Measurements from ENCODE around the gene NSMCE1. TPM values are rescaled to one million over a fixed set of nuclear protein-coding genes. Genes with fewer than 3 reads are reported as not detected.
A peak's percentile ranks its signal among the peaks of the same experiment; 100 is the strongest.

The NSMCE1 gene
- total RNA-seq, 1 donor from 2014 or later: 53.0 TPM

DNA sequence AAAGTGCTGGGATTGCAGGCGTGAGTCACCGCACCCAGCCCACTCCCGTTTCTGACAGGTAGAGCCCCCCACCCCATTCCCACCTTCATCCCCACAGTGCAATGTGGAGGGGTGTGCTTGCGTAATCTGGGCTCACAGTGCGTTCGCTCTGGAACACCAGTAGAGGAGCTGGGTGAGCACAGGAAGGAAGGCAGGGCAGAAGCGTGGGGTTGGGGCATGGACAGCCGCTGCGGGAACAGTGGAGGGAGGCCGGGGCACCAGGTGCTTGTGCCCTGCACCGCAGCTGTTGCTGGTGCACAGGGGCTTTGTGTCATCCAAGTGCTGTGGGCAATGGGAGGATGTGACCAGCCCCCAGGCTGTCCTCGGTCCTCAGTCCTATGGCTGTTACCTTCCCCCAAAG lies 40.5 kb downstream of the NSMCE1 start:
- ATAC-seq (no peak), DNase-seq (peak; percentile 27)
- no peak overlapping the region for H3K4me3 ChIP-seq
- H3K36me3 ChIP-seq: peaks cover 72% of the 10 kb centered on the region
- no peak for TF ChIP-seq CTCF (IDR thresholded peaks at IDR 0.05)
- intact Hi-C loops (cut with DNase I): no loop called here
- H3K4me1 ChIP-seq: peaks cover 38% of the 10 kb centered on the region
- no peak overlapping the region for H3K27ac ChIP-seq
- H3K27me3 ChIP-seq (ENCODE audit: low read depth): no peaks in the 10 kb centered on the region
- no peaks in the 10 kb centered on the region for H3K9me3 ChIP-seq

GRCh38 chr16:27226976-27227705 lies 41.4 kb downstream of the NSMCE1 start:
- no peaks in the 10 kb centered on the region for H3K27me3 ChIP-seq (ENCODE audit: low read depth)
- H3K27ac ChIP-seq: no peak overlapping the region
- H3K4me1 ChIP-seq: peaks cover 40% of the 10 kb centered on the region
- no peaks in the 10 kb centered on the region for H3K9me3 ChIP-seq
- H3K4me3 ChIP-seq: no peak overlapping the region
- TF ChIP-seq CTCF (IDR thresholded peaks at IDR 0.05): no peak
- intact Hi-C loops (cut with DNase I): no loop called here
- ATAC-seq: no peak
- DNase-seq: peak; percentile 40
- peaks cover 63% of the 10 kb centered on the region for H3K36me3 ChIP-seq

GRCh38 chr16:27226476-27226875 lies 42.1 kb downstream of the NSMCE1 start:
- H3K27ac ChIP-seq: no peak overlapping the region
- intact Hi-C loops (cut with DNase I): no loop called here
- H3K4me3 ChIP-seq: no peak overlapping the region
- DNase-seq (peak; percentile 44), ATAC-seq (no peak)
- H3K9me3 ChIP-seq: no peaks in the 10 kb centered on the region
- no peaks in the 10 kb centered on the region for H3K27me3 ChIP-seq (ENCODE audit: low read depth)
- no peak for TF ChIP-seq CTCF (IDR thresholded peaks at IDR 0.05)
- peaks cover 39% of the 10 kb centered on the region for H3K4me1 ChIP-seq
- H3K36me3 ChIP-seq: peaks cover 56% of the 10 kb centered on the region

DNA sequence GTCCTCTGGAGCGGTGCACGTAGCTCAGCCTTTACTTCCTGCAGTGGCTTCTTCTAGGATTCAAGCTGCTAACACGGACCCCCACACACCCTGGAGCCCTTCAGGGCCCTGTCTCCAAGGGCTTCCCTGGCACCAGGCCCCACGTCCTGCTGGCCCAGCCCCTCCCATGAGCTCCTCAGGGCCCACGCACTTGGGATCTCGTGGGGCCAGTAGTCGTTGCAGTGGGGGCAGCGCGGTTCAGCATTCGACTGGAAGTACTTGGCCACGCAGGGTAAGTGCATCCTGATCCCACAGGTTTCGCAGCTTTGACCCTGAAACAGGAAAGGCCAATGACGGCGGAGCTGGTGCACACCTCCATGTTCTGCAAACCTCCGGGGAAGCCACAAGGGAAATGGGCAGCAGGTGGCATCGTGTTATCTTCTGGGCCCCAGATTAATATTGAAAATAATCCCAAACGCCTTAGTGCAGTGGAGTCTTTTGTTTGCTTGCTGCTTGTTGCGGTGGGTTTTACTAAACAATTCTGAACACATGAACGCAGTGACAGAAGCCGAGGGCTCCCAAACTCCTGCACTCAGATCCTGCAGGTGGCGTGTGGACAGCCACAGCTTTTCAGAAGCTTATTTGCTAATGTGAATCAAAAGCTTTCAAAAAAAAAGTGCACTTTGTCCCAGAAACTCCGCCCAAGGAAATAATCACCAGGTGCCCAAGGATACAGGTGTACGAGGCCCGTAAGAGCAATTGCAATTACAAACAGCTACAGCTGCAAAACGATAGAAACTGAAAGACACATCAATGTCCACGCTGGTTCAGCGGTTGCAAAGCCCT lies 42.8 kb downstream of the NSMCE1 start:
- Histone ChIP-seq H3K4me3 (no peak overlapping the region), H3K36me3 (peaks cover 49% of the 10 kb centered on the region)

More for the DNA sequence above, 42.8 kb downstream of the NSMCE1 start:
- Histone ChIP-seq H3K27ac (no peak overlapping the region), H3K9me3 (no peaks in the 10 kb centered on the region), H3K27me3 (ENCODE audit: low read depth) (no peaks in the 10 kb centered on the region), H3K4me1 (peaks cover 31% of the 10 kb centered on the region)
- DNase-seq: peak; percentile 43
- intact Hi-C loops (cut with DNase I): no loop called here
- TF ChIP-seq CTCF (IDR thresholded peaks at IDR 0.05): no peak
- no peak for ATAC-seq
